ENCODE data around the gene ZC3H18. TPM values are rescaled to one million over a fixed set of nuclear protein-coding genes. Genes with fewer than 3 reads are reported as not detected.

The ZC3H18 gene
- total and polyA plus RNA-seq, 2 experiments from 2014 or later: 16.8 to 37.1 TPM

DNA sequence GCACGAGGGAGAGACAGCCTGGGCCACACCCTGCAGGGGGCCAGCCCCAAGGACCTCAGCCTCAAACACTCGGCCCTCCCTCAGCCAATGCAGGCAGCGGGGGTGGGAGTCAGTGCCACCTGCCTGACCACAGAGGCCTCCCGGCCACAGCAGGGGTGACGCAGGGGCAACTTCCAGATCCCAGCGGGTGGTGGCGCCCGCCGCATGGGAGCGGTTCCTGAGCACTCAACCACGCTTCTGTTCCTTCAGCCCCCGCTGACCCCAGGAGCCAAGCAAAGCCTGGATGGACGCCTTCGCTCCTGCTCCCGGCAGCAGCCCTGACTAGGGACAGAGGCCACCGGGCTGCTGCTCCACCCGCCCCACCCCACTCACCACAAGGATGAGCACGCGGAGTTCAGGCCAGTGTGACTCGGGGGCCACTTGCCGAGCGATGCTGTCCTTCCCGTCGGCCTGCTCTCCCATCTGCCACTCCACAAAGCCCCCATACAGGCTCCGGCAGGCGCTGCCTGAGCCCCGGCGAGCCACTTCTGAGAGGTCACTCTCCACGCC lies 85.6 kb downstream of the ZC3H18 start:
- Histone ChIP-seq H2AFZ (no peak overlapping the region), H3K9me2 (replicated peaks; ENCODE audit: insufficient read depth) (no peaks in the 10 kb centered on the region), H3K9me3 (ENCODE audit: low read depth) (no peaks in the 10 kb centered on the region), H4K20me1 (ENCODE audit: insufficient read depth, poor library complexity, severe bottlenecking) (peaks cover 21% of the 10 kb centered on the region), H3K27me3 (no peaks in the 10 kb centered on the region), H3K27ac (no peak overlapping the region), H3K4me3 (no peak overlapping the region), H3K36me3 (replicated peaks; ENCODE audit: insufficient read depth, low read depth) (no peaks in the 10 kb centered on the region), H3K4me1 (ENCODE audit: insufficient read depth) (peaks cover 15% of the 10 kb centered on the region), H3K4me2 (no peak overlapping the region), H3K79me2 (peaks cover 20% of the 10 kb centered on the region)
- TF ChIP-seq EZH2phosphoT487 (IDR thresholded peaks at IDR 0.05; ENCODE audit: low read depth, severe bottlenecking, unreplicated experiment) (no peak), EZH2 (IDR thresholded peaks at IDR 0.05; ENCODE audit: borderline replicate concordance) (no peak)
- TF ChIP-seq, protein P1, sequence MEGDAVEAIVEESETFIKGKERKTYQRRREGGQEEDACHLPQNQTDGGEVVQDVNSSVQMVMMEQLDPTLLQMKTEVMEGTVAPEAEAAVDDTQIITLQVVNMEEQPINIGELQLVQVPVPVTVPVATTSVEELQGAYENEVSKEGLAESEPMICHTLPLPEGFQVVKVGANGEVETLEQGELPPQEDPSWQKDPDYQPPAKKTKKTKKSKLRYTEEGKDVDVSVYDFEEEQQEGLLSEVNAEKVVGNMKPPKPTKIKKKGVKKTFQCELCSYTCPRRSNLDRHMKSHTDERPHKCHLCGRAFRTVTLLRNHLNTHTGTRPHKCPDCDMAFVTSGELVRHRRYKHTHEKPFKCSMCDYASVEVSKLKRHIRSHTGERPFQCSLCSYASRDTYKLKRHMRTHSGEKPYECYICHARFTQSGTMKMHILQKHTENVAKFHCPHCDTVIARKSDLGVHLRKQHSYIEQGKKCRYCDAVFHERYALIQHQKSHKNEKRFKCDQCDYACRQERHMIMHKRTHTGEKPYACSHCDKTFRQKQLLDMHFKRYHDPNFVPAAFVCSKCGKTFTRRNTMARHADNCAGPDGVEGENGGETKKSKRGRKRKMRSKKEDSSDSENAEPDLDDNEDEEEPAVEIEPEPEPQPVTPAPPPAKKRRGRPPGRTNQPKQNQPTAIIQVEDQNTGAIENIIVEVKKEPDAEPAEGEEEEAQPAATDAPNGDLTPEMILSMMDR (IDR thresholded peaks at IDR 0.05; ENCODE audit: poor library complexity): no peak
- WGBS (ENCODE audit: low lambda C conversion rate, missing lambda C conversion rate): 89% methylated on average over 26 of the region's 29 CpGs
- no peak for DNase-seq (ENCODE audit: low spot score)

GRCh38 chr16:88656291-88656980 lies 86.2 kb downstream of the ZC3H18 start:
- Histone ChIP-seq H3K4me1 (ENCODE audit: insufficient read depth) (peaks cover 16% of the 10 kb centered on the region), H3K9me2 (replicated peaks; ENCODE audit: insufficient read depth) (no peaks in the 10 kb centered on the region), H3K27ac (no peak overlapping the region), H2AFZ (no peak overlapping the region), H3K9me3 (ENCODE audit: low read depth) (no peaks in the 10 kb centered on the region), H3K36me3 (replicated peaks; ENCODE audit: insufficient read depth, low read depth) (no peaks in the 10 kb centered on the region), H3K79me2 (peaks cover 26% of the 10 kb centered on the region), H3K4me2 (no peak overlapping the region), H3K27me3 (no peaks in the 10 kb centered on the region), H4K20me1 (ENCODE audit: insufficient read depth, poor library complexity, severe bottlenecking) (peaks cover 27% of the 10 kb centered on the region), H3K4me3 (no peak overlapping the region)
- no peak for DNase-seq (ENCODE audit: low spot score)
- TF ChIP-seq EZH2 (IDR thresholded peaks at IDR 0.05; ENCODE audit: borderline replicate concordance) (no peak), EZH2phosphoT487 (IDR thresholded peaks at IDR 0.05; ENCODE audit: low read depth, severe bottlenecking, unreplicated experiment) (no peak)
- TF ChIP-seq, protein P1 (IDR thresholded peaks at IDR 0.05; ENCODE audit: poor library complexity): no peak
- WGBS (ENCODE audit: low lambda C conversion rate, missing lambda C conversion rate): 93% methylated on average over 22 of the region's 25 CpGs

DNA sequence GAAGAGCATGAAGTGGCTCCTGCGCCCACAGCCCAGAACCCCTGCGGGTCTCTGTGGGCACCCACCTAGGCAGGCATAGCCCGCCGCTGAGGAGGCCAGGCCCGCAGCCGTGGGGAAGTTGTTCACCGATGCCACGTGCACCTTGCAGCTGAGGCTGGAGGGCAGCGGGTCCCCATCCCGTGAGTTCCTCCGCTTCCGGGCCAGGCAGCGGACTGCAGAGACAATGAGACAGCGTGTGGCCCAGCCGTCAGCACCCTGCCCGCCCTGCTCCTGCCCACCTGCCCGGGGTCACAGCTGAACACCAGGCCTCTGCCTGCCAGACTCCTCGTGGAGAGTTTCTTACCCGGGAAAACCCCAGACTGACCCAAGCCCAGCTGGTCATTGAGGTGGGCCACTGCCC lies 87.2 kb downstream of the ZC3H18 start:
- Histone ChIP-seq H3K27me3 (no peaks in the 10 kb centered on the region), H4K20me1 (ENCODE audit: insufficient read depth, poor library complexity, severe bottlenecking) (peaks cover 35% of the 10 kb centered on the region), H3K4me3 (no peak overlapping the region), H3K4me2 (no peak overlapping the region), H3K4me1 (ENCODE audit: insufficient read depth) (peaks cover 18% of the 10 kb centered on the region), H3K27ac (no peak overlapping the region), H3K36me3 (replicated peaks; ENCODE audit: insufficient read depth, low read depth) (no peaks in the 10 kb centered on the region), H2AFZ (no peak overlapping the region), H3K79me2 (peaks cover 35% of the 10 kb centered on the region), H3K9me2 (replicated peaks; ENCODE audit: insufficient read depth) (no peaks in the 10 kb centered on the region), H3K9me3 (ENCODE audit: low read depth) (no peaks in the 10 kb centered on the region)
- WGBS (ENCODE audit: low lambda C conversion rate, missing lambda C conversion rate): 97% methylated on average over 19 of the region's 19 CpGs
- TF ChIP-seq EZH2 (IDR thresholded peaks at IDR 0.05; ENCODE audit: borderline replicate concordance): no peak
- TF ChIP-seq, protein P1 (IDR thresholded peaks at IDR 0.05; ENCODE audit: poor library complexity): no peak
- no peak for TF ChIP-seq EZH2phosphoT487 (IDR thresholded peaks at IDR 0.05; ENCODE audit: low read depth, severe bottlenecking, unreplicated experiment)
- no peak for DNase-seq (ENCODE audit: low spot score)
